AML-193 (cell line): ENCODE data around the gene PRR3.
"Not testable (repeated sequence)": the region's sequence is repeated elsewhere in the genome, so short reads cannot be mapped to it uniquely, and the experiment has no call there.

Experiments
- DNase-seq, 2 experiments: peaks; one replicate each; lab custom pipeline; 2025; lab: John Stamatoyannopoulos, UW

The PRR3 gene, protein sequence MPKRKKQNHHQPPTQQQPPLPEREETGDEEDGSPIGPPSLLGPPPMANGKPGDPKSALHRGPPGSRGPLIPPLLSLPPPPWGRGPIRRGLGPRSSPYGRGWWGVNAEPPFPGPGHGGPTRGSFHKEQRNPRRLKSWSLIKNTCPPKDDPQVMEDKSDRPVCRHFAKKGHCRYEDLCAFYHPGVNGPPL

GRCh38 chr6:30556906-30557682 is at the start of gene PRR3:
PRR3 (plus strand) TSS chr6:30557295; CDS start chr6:30557345, 50 bp downstream.
- peak; percentile 91 to 94 for DNase-seq

DNA sequence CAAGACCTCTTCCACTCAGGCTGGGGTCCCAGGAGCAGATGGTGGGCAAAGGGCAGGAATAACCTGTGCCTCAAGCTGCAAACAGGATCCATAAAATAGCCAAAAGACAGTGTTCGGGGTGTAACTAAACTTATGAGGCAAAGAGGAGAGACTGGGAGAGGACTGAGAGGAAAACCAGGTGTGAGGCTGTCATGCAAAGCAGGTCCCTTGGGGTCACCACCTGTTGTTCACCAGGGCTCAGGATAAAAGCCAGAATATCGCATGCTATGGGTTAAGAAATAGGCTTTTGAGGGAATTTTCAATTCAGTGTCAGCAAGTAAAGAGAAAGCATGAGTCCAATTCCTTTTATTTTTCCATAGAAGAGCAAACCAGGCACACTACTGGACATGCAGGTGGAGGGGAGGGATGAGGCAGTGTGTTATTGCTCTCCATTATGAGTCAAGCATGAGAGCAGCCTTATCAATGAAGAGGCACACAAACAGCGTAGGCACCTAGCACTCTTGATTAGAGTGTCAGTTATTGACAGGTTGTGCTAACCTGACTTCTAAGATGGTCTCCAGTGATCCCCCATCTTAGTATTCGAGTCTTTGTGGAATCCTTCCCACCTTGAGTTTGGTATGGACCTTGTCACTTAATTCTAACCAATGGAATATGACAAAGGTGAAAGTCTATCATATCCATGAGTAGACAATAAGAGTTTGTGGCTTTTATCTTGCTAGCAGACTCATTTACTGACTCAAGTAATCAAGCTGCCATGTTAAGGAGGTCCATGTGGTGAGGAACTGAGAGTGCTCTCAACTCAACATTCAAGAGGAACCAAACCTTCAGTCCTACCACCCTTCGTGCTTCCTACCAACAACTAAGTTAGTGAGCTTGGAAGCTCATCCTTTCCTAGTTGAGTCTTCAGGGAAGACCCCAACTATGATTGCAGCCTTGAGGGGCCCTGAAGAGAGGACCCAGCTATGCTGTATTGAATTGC is 49.0 kb upstream of the PRR3 start:
- no peak for DNase-seq

- peak; percentile 92 to 97 for DNase-seq
Measured at GRCh38 chr6:30508890-30509736, 48.0 kb upstream of the PRR3 start.

- no peak for DNase-seq
Measured at GRCh38 chr6:30510419-30511168, 46.5 kb upstream of the PRR3 start.

GRCh38 chr6:30511169-30511546 is 45.9 kb upstream of the PRR3 start:
- DNase-seq: no peak

DNA sequence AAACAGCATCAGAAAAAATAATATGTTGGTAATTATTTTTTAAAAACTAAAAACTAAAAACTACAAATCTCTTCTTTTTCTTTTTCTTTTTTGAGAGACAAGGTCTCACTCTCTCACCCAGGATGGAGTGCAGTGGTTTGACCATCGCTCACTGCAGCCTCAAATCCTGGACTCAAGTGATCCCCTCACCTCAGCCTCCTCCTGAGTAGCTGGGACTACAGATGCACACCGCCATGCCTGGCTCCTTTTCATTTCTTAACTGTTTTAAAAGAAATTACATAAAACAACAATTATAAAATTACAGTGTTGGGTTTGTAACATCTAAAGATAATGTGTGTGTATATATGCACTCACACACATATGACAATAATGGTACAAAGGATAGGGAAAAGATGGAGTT is 43.6 kb upstream of the PRR3 start:
- no peak for DNase-seq

DNA sequence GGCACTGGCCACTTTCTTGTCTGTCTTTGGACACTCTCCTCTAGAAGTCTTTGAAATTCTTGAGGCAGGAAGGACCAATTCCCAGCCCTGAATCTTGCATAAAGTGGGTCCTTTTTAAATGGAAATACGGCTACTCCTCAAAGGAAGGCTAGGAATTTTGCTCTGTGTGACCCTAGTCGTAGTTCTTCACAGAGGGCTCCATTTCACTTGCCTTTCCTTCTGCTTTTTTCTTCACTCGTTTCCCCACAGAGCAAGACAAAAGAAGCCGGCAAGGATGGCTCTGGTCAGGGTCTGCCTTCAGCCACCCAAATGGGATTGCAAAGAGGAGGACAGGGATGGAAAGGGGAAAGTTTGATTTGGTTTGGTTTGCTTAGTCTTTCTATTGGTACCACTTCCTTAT is 42.0 kb upstream of the PRR3 start:
- DNase-seq: no peak

GRCh38 chr6:30515944-30516753 is 40.9 kb upstream of the PRR3 start:
- peak; percentile 100 for DNase-seq

- DNase-seq: not testable (repeated sequence)
Measured at GRCh38 chr6:30516754-30517076, 40.4 kb upstream of the PRR3 start.

GRCh38 chr6:30517767-30518504 is 39.2 kb upstream of the PRR3 start:
- DNase-seq: not testable (repeated sequence)

DNA sequence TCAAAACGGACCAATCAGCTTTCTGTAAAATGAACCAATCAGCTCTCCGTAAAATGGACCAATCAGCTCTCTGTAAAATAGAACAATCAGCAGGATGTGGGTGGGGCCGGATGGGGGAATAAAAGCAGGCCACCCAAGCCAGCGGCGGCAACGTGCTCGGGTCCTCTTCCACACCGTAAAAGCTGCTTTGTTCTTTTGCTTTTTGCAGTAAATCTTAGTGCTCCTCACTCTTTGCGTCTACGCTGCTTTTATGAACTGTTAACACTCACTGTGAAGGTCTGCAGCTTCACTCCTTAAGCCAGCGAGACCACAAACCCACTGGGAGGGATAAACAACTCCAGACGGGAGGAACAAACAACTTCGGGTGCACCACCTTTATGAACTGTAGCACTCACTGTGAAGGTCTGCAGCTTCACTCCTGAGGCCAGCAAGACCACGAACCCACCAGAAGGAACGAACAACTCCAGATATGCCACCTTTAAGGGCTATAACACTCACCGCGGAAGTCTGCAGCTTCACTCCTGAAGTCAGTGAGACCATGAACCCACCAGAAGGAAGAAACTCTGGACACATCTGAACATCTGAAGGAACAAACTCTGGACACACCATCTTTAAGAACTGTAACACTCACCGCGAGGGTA is 38.5 kb upstream of the PRR3 start:
- not testable (repeated sequence) for DNase-seq

- no peak for DNase-seq
Measured at GRCh38 chr6:30520522-30520921, 36.6 kb upstream of the PRR3 start.

DNA sequence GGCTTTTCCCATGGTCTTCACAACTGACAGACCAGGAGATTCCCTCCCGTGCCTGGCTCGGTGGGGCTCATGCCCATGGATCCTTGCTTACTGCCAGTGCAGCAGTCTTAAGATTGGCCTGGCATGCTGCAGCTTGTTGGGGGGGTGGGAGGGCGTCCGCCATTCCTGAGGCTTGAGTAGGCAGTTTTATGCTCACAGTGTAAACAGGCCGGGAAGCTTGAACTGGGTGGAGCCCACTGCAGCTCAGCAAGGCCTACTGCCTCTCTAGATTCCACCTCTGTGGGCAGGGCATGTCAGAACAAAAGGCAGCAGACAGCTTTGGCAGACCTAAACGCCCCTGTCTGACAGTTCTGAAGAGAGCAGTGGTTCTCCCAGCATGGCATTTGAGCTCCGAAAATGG is 36.0 kb upstream of the PRR3 start:
- DNase-seq: not testable (repeated sequence)

DNA sequence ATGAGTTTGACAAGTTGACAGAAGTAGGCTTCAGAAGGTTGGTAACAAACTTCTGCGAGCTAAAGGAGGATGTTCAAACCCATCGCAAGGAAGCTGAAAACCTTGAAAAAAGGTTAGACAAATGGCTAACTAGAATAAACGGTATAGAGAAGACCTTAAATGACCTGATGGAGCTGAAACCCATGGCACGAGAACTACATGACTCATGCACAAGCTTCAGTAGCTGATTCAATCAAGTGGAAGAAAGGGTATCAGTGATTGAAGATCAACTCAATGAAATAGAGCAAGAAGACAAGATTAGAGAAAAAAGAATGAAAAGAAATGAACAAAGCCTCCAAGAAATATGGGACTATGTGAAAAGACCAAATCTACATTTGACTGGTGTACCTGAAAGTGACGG is 35.1 kb upstream of the PRR3 start:
- DNase-seq: not testable (repeated sequence)

GRCh38 chr6:30526444-30526843 is 30.7 kb upstream of the PRR3 start:
- not testable (repeated sequence) for DNase-seq

- DNase-seq: not testable (repeated sequence)
Measured at GRCh38 chr6:30529349-30529875, 27.7 kb upstream of the PRR3 start.

DNA sequence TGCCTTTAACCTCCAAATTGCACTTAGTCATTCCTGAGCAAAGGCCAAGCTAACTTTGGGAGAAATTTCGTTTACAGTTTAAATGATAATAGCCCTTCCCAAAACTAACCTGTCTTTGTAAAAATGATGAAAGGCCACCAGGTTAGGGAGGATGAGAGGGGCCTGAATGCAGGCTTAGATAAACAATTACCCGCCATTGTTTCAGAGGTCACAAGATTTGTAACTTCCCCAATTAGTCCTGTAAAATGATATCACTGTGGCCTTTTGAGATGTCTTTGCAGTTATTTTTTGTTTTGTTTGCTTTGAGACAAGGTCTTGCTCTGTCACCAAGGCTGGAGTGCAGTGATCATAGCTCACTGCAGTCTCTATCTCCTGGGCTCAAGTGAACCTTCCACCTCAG is 27.1 kb upstream of the PRR3 start:
- DNase-seq: no peak

GRCh38 chr6:30533460-30534294 is 23.4 kb upstream of the PRR3 start:
- no peak for DNase-seq
